Activated T-helper 2 cell treated with anti-CD3 and anti-CD28 coated beads, Interferon-gamma antibody, Interleukin-2, Interleukin-4, amounts not matched to agents 10 μg/mL and 5 μg/mL and 100 μg/mL, durations not matched to agents 14 hours and 24 hours and 36 hours (primary cell): Measurements from ENCODE around the gene DNAJC5G. TPM values are rescaled to one million over a fixed set of nuclear protein-coding genes. Genes with fewer than 3 reads are reported as not detected.
"Not testable (repeated sequence)": the region's sequence is repeated elsewhere in the genome, so short reads cannot be mapped to it uniquely, and the experiment has no call there.

Source experiments
- DNase-seq: peaks from one replicate; pipeline ENCODE4 v3.0.0; 2021; ENCODE audit warnings: low spot score
- H3K27ac Mint-ChIP-seq: one replicate; pipeline ENCODE4 v1.8.0; 2021; ENCODE audit warnings: mixed read lengths
- H3K27me3 Mint-ChIP-seq: one replicate; pipeline ENCODE4 v1.8.0; 2021; ENCODE audit warnings: low read depth, mixed read lengths
- H3K36me3 Mint-ChIP-seq: one replicate; pipeline ENCODE4 v1.8.0; 2021; ENCODE audit warnings: low read depth, mixed read lengths
- H3K4me1 Mint-ChIP-seq: one replicate; pipeline ENCODE4 v1.8.0; 2021; ENCODE audit warnings: low read depth, mixed read lengths
- H3K4me3 Mint-ChIP-seq: one replicate; pipeline ENCODE4 v1.8.0; 2021; ENCODE audit warnings: low read depth, mild to moderate bottlenecking, moderate library complexity, mixed read lengths
- H3K9me3 Mint-ChIP-seq: one replicate; pipeline ENCODE4 v1.8.0; 2021; ENCODE audit warnings: mixed read lengths
- intact Hi-C: fragments of 100-400 bp; cut with micrococcal nuclease; formaldehyde crosslinking; loops from one replicate; pipeline ENCODE4 v1.15.1; 2023
- total RNA-seq: library from RNA; stranded (reverse); gene quantifications from 2 replicates; pipeline ENCODE4 v1.2.3, GENCODE V29; 2022

The DNAJC5G gene
- total RNA-seq, 1 donor from 2014 or later = not detected

DNA sequence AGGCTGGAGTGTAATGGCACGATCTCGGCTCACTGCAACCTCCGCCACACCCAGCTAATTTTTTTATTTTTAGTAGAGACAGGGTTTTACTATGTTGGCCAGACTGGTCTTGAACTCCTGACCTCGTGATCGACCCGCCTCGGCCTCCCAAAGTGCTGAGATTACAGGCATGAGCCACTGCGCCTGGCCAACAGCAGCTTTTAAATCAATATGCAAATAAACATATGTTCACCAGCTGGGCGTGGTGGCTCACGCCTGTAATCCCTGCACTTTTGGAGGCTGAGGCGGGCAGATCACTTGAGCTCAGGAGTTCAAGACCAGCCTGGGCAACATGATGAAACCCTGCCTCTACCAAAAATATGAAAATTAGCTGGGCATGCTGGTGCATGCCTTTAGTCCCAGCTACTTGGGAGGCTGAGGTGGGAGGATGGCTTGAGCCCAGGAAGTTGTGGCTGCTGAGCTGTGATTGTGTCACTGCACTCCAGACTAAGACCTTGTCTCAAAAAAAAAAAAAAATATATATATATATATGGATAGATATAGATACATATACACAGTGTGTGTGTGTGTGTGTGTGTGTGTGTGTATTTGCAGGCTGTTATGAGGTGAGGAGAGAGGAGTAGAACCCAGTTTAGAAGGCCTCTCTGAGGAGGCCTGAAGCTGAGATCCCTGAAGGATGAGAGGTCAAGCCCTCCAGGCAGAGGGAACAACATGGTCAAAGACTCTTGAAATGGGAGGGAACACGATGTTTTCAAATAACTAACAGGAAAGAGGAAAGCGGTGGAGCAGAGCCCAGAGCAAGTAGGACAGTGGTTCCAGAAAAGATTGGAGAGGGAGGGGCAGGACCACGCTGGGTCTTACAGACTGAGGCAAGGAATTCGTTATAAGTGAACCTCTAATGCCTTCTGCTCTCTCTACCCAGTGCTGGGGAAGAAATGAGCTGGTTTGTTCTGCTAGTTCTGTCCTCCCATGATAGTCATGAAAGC lies 2.4 kb upstream of the DNAJC5G start:
- H3K36me3 Mint-ChIP-seq, H3K27ac Mint-ChIP-seq, H3K9me3 Mint-ChIP-seq, H3K4me3 Mint-ChIP-seq, DNase-seq, intact Hi-C loops, H3K4me1 Mint-ChIP-seq: not testable (repeated sequence)
- H3K27me3 Mint-ChIP-seq = peaks cover 28% of the 10 kb centered on the region

DNA sequence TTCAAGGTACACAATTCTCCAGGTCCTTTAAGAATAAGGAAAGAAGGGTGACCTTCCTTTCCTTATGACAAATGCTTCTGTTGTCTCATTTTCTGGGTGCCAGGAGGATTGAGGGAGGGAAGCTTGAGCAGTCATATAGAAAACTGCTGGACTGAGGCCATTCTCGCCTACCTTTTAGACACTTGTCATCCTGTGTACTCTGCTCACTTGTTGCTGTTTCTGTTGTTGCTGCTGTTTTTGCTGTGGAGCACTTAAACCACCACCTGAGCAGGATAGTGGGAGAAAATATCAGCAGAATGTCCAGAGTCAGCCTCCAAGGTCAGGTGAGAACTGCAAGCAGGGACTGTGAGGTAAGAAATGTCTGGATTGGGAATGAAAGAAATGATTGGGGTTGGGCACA lies 2.8 kb downstream of the DNAJC5G start:
- Mint-ChIP-seq H3K27ac (no peak overlapping the region), H3K4me1 (peaks cover 17% of the 10 kb centered on the region), H3K27me3 (peaks cover 18% of the 10 kb centered on the region), H3K36me3 (no peaks in the 10 kb centered on the region), H3K4me3 (no peak overlapping the region), H3K9me3 (no peaks in the 10 kb centered on the region)
- intact Hi-C loops = no loop called here
- no peak for DNase-seq

DNA sequence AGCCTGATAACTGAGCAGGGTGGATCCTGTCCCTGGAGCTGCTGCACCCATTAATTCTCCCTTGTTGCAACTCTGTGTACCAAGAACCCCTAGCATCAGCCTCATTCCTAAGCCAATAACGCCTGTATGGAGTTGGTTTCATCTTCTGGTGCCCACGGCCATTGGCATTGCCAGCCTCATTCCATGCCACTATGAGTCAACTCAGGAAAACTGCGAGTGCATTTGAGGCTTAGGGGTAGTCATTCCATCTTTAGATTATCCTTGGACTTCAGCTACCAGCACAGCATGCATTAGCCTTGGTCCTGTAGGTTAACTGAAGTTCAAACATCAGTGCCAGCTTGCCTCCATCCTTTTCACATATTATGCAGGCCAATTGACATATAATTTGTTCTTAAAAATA lies 5.6 kb downstream of the DNAJC5G start:
- Mint-ChIP-seq H3K9me3 (no peaks in the 10 kb centered on the region), H3K27ac (no peak overlapping the region), H3K4me1 (peaks cover 17% of the 10 kb centered on the region), H3K27me3 (peaks cover 24% of the 10 kb centered on the region), H3K36me3 (no peaks in the 10 kb centered on the region), H3K4me3 (no peak overlapping the region)
- intact Hi-C loops = loop anchor here (1.0 to 5.0 kb wide), 5 partner anchors 17 to 319 kb away; no protein-coding TSS in a partner anchor
- no peak for DNase-seq

DNA sequence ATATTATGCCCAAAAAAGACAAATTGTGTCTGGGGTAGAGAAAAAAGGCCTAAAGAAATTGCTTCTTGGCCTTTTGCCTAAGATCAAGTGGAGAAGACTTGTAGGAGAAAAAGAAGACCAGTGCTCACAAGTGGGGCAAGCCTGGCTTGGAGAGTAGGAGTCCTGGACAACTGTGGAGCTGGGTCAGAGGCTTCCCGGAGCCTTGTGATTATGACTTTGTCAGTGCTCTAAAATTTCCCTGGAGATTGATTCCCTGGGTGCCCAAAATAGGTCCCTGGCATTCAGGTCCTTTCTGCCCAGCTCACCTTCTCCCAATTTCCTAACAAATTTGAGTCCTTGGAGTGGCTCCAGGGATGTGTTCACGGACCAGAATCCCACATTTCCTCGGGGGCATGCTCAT lies 6.2 kb downstream of the DNAJC5G start:
- Mint-ChIP-seq H3K9me3 (no peaks in the 10 kb centered on the region), H3K4me3 (no peak overlapping the region), H3K36me3 (no peaks in the 10 kb centered on the region), H3K4me1 (peaks cover 17% of the 10 kb centered on the region), H3K27me3 (peaks cover 28% of the 10 kb centered on the region), H3K27ac (no peak overlapping the region)
- intact Hi-C loops = loop anchor here (2.0 to 5.0 kb wide), 3 partner anchors 21 to 319 kb away; no protein-coding TSS in a partner anchor
- DNase-seq = no peak

DNA sequence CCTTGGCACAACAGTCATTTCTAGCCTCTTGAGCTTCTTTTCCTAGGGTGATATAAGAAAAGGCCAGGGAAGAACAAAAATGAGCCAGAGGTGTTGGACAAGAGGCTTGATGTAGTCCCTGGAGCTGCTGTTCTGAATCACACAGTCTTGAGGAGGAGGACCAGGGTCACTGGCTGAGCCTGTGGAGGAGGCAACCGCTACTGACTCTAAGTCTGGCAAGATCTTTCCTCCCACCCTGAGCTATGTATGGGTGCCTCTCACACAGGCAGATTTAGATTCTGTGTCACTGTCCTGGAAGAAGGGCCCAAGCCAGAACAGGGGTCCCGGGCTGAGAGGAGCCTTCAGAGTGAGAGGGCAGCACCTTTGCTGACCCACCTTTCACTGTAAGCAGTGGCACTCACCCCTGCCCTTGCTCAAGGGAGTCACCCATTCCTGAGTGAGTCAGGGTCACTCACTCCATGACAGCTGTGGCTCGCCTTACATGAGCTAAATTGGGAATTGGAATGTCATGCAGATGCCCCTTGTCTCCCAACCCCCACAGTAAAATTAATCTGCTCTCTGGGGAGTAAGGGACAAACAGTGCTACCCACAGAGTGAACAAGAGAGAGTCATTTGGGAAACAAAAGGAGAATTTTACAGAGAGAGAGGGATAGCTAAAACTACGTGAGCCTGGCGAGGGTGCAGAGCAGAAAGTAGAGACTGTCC lies 6.8 kb downstream of the DNAJC5G start, which contains the start of gene TRIM54:
TRIM54 (plus strand) TSS at position 575 of the 705 bp plus-strand sequence. CDS start 303 bp downstream, outside the sequence.
- Mint-ChIP-seq H3K4me1 (peaks cover 16% of the 10 kb centered on the region), H3K4me3 (no peak within 1 kb of the TSS), H3K27ac (no peak within 1 kb of the TSS), H3K9me3 (no peaks in the 10 kb centered on the region), H3K27me3 (peaks cover 32% of the 10 kb centered on the region), H3K36me3 (no peaks in the 10 kb centered on the region)
- intact Hi-C loops = loop anchor here (2.0 to 5.0 kb wide), 3 partner anchors 21 to 320 kb away; no protein-coding TSS in a partner anchor
- no peak for DNase-seq

DNA sequence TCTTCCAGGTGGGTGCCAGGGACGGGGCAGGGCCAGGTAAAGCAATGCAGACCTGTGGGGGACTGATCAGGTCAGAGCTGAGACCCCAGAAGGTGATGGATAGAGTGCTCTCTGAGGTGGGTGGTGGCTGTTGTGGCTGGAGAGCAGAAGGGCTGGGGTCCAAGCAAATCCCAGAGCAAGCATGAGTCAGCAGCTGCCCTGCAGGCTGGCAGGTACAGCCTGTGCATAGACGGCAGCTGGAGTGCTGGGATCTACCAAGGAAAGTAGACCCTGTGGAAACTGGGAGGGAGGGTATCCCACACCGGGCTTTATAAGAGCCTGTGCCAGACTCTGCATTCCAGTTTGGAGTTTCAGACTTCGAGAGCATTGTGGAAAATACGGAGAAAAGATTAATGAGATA lies 7.7 kb downstream of the DNAJC5G start:
- H3K4me3 Mint-ChIP-seq = no peak overlapping the region
- no peak for DNase-seq
- intact Hi-C loops = loop anchor here (5.0 kb wide), 1 partner anchor 321 kb away; no protein-coding TSS in a partner anchor
- H3K9me3 Mint-ChIP-seq = no peaks in the 10 kb centered on the region
- H3K27ac Mint-ChIP-seq = no peak overlapping the region
- peaks cover 31% of the 10 kb centered on the region for H3K27me3 Mint-ChIP-seq
- no peaks in the 10 kb centered on the region for H3K36me3 Mint-ChIP-seq
- peaks cover 16% of the 10 kb centered on the region for H3K4me1 Mint-ChIP-seq

DNA sequence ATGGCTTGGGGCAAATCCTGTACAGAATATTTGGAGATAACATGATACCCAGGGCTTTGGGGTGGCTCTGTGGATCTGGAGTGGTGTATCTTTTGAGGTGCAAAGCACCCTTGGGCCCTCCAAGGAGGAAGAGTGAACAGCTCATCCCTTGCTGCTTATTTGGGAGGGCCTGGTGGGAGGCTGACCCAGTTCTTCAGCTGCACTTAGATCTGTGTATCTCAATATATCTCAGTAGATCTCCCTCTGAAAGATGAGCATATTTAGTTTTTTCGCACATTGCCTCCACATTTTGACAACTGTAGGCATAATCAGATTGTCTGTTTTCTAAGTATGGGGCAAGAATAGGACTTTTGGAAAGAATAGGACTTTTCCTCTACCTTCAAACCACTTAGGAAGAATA lies 9.8 kb downstream of the DNAJC5G start:
- peaks cover 40% of the 10 kb centered on the region for H3K27me3 Mint-ChIP-seq
- no peak overlapping the region for H3K4me3 Mint-ChIP-seq
- no peak for DNase-seq
- H3K36me3 Mint-ChIP-seq = no peaks in the 10 kb centered on the region
- no peaks in the 10 kb centered on the region for H3K9me3 Mint-ChIP-seq
- peaks cover 9% of the 10 kb centered on the region for H3K4me1 Mint-ChIP-seq
- H3K27ac Mint-ChIP-seq = no peak overlapping the region
- intact Hi-C loops = loop anchor here (5.0 kb wide), 1 partner anchor 323 kb away; no protein-coding TSS in a partner anchor

DNA sequence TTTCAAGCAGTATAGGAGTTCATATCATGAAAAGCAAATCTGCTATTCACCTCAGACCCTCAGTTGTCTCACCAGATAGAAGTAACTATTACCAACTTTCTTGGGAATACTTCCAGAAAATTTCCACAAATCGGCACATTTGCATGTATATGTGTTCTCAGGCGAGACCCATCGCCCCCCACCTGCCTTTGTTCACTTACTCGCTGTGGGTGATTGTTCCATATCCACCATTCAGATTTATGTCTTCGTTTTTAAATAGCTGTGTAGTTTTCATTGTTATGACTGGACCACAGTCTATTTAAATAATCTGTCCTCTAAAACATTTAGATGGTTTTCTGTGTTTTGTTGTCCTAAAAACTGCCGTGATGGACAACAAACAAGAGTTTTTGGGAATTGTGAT lies 10.2 kb downstream of the DNAJC5G start:
- intact Hi-C loops = no loop called here
- peaks cover 5% of the 10 kb centered on the region for H3K4me1 Mint-ChIP-seq
- peaks cover 40% of the 10 kb centered on the region for H3K27me3 Mint-ChIP-seq
- H3K4me3 Mint-ChIP-seq = no peak overlapping the region
- no peaks in the 10 kb centered on the region for H3K9me3 Mint-ChIP-seq
- no peak overlapping the region for H3K27ac Mint-ChIP-seq
- DNase-seq = no peak
- no peaks in the 10 kb centered on the region for H3K36me3 Mint-ChIP-seq

DNA sequence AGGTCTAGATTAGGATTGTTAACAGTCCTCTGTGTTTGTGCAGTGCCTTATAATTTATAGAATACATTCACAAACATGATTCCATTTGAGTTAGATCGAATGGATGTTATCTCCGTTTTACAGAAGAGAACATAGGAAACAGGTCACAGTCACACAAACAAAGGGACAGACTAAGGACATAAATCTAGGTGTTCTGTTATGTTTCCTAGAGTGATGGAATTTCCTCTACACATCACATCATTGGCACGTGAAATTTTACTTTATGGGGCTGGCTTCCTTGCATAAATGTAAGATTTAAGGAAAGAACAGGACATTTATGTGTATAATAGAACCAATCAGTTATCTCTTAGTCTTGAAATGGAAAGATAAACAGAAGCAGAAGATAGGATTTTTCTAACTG lies 13.4 kb downstream of the DNAJC5G start:
- no peak overlapping the region for H3K4me3 Mint-ChIP-seq

DNA sequence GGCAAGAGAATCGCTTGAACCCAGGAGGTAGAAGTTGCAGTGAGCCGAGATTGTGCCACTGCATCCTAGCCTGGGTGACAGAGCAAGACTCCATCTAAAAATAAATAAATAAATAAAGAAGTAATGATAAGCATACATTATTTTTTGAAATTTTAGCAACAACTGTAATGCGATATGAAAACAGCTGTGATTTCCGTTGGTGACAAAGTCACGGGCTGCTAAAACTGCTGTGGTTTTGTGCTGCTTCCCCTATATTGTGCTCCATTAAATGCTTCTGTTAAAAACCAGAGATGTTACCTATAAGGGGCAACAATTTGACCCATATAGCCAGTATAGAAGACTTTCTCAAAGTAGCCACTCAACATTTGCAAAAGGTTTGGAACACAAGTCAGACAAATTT lies 15.3 kb downstream of the DNAJC5G start:
- no peak for DNase-seq
- Mint-ChIP-seq H3K4me1 (no peaks in the 10 kb centered on the region), H3K4me3 (no peak overlapping the region), H3K27me3 (peaks cover 46% of the 10 kb centered on the region), H3K9me3 (no peaks in the 10 kb centered on the region), H3K36me3 (no peaks in the 10 kb centered on the region), H3K27ac (no peak overlapping the region)
- intact Hi-C loops = no loop called here

More for the DNA sequence above, 13.4 kb downstream of the DNAJC5G start:
- Mint-ChIP-seq H3K9me3 (no peaks in the 10 kb centered on the region), H3K4me1 (no peaks in the 10 kb centered on the region), H3K36me3 (no peaks in the 10 kb centered on the region), H3K27me3 (peaks cover 50% of the 10 kb centered on the region), H3K27ac (no peak overlapping the region)
- DNase-seq = no peak
- intact Hi-C loops = no loop called here

DNA sequence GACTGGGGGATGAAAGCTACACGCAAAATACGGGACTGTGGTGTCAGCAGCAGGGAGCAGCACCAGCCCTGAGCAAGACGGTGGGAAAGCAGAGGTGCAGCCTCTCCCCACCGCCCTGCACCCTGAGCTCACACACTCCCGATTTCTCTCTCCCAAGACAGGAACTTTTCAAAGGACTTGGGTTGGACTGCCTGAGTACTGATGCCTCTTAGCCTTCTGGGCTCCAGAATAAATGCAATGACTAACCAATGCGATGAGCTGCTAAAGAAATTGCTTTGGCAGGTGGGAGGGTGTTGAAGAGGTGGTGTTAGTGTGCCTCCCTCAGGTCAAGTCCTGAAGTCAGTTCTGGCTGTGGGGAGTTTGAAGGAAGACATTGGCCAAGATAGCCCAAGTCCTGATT lies 16.6 kb downstream of the DNAJC5G start:
- Mint-ChIP-seq H3K36me3 (no peaks in the 10 kb centered on the region), H3K9me3 (no peaks in the 10 kb centered on the region), H3K4me3 (no peak overlapping the region), H3K27ac (no peak overlapping the region), H3K4me1 (no peaks in the 10 kb centered on the region), H3K27me3 (peaks cover 37% of the 10 kb centered on the region)
- intact Hi-C loops = no loop called here
- DNase-seq = no peak

DNA sequence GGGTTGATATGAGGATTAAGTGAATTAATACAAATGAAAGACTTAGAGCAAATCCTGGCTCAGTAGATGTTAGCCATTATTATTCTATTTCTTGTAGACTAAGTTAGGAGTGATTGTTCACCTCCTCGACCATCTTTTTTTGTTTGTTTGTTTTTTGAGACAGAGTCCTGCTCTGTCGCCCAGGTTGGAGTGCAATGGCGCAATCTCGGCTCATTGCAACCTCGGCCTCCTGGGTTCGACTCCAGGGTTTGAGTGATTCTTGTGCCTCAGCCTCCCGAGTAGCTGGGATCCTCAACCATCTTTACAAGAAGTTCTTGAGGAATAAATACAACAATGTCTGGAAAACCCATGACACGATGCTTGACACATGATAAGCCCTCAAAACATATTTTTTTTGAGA lies 19.7 kb downstream of the DNAJC5G start:
- Mint-ChIP-seq H3K4me3 (no peak overlapping the region), H3K36me3 (no peaks in the 10 kb centered on the region), H3K27me3 (peaks cover 25% of the 10 kb centered on the region), H3K4me1 (no peaks in the 10 kb centered on the region), H3K27ac (no peak overlapping the region), H3K9me3 (no peaks in the 10 kb centered on the region)
- intact Hi-C loops = no loop called here
- no peak for DNase-seq

DNA sequence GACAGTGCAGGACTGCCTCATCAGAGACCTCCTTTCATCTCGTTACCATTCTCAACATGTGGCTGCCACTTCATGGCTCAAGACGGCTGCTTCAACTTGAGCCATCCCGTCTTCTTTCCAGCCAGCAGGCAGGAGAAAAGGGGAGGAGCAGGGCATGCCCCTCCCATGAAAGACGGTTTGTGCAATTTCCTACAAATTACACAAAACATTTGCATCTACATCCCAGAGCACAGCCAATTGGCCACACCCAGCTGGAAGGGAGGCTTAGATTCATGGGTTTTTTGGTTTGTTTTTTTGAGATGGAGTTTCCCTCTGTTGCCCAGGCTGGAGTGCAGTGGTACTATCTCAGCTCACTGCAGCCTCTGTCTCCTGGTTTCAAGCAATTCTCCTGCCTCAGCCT lies 21.2 kb downstream of the DNAJC5G start:
- intact Hi-C loops = no loop called here
- H3K4me1 Mint-ChIP-seq = no peaks in the 10 kb centered on the region
- H3K4me3 Mint-ChIP-seq = no peak overlapping the region
- no peak for DNase-seq
- H3K27ac Mint-ChIP-seq = no peak overlapping the region
- H3K27me3 Mint-ChIP-seq = peaks cover 24% of the 10 kb centered on the region
- H3K9me3 Mint-ChIP-seq = no peaks in the 10 kb centered on the region
- H3K36me3 Mint-ChIP-seq = no peaks in the 10 kb centered on the region
